HL-60 (cell line): ENCODE results near the gene CSRP3.
"Not testable (repeated sequence)": the region's sequence is repeated elsewhere in the genome, so short reads cannot be mapped to it uniquely, and the experiment has no call there.

ENCODE experiments used
- DNase-seq, 2 experiments: peaks; one replicate each; pipeline ENCODE4 v3.0.0-alpha.2; 2010 to 2020; ENCODE audit warnings: low read depth in 1 of 2, low spot score in 1 of 2
- H3K27ac ChIP-seq: fragments of 250-450 bp; sonication (Bioruptor Pico); replicated peaks from 2 replicates; pipeline ENCODE4 v1.5.1; 2020; ENCODE audit warnings: mild to moderate bottlenecking, moderate library complexity
- H3K27me3 ChIP-seq: fragments of 250-450 bp; sonication (Bioruptor Pico); 2 replicates; pipeline ENCODE4 v1.5.1; 2021; ENCODE audit warnings: mild to moderate bottlenecking, moderate library complexity; ENCODE audit not compliant: insufficient read depth, poor library complexity, severe bottlenecking
- H3K4me3 ChIP-seq: replicated peaks from 2 replicates; pipeline ENCODE4 v1.5.1; 2011; ENCODE audit warnings: mild to moderate bottlenecking, control low read depth, low read length; ENCODE audit not compliant: insufficient read depth
- CTCF ChIP-seq: IDR thresholded peaks from one replicate; pipeline ENCODE4 v1.5.1; 2011; ENCODE audit warnings: low read length, control low read depth, inconsistent platforms; ENCODE audit not compliant: insufficient read depth
- GABPA ChIP-seq: IDR thresholded peaks from 2 replicates; pipeline ENCODE4 v1.6.1; 2012; ENCODE audit warnings: low read depth
- POLR2AphosphoS5 ChIP-seq: IDR thresholded peaks from 2 replicates; pipeline ENCODE4 v1.6.1; 2012; ENCODE audit warnings: low read depth
- REST ChIP-seq: IDR thresholded peaks from 2 replicates; pipeline ENCODE4 v1.6.1; 2012; ENCODE audit warnings: low read depth; ENCODE audit not compliant: insufficient replicate concordance
- SPI1 ChIP-seq: IDR thresholded peaks from 2 replicates; pipeline ENCODE4 v1.6.1; 2012; ENCODE audit warnings: low read depth, mild to moderate bottlenecking, borderline replicate concordance

The CSRP3 gene

GRCh38 chr11:19145319-19145718 lies 56.5 kb downstream of the CSRP3 start:
- TF ChIP-seq REST (no peak), CTCF (no peak), GABPA (no peak), SPI1 (no peak), POLR2AphosphoS5 (no peak)
- no peaks in the 10 kb centered on the region for H3K27me3 ChIP-seq
- H3K27ac ChIP-seq: no peak overlapping the region
- DNase-seq: no peak
- H3K4me3 ChIP-seq: no peak overlapping the region

GRCh38 chr11:19136884-19137283 lies 64.9 kb downstream of the CSRP3 start:
- not testable (repeated sequence) for H3K4me3 ChIP-seq, H3K27ac ChIP-seq, H3K27me3 ChIP-seq, DNase-seq

- DNase-seq: no peak
- no peak overlapping the region for H3K4me3 ChIP-seq
- H3K27ac ChIP-seq: no peak overlapping the region
- no peak for TF ChIP-seq GABPA
- TF ChIP-seq CTCF: no peak
- TF ChIP-seq SPI1: no peak
- no peak for TF ChIP-seq POLR2AphosphoS5
- no peak for TF ChIP-seq REST
- H3K27me3 ChIP-seq: no peaks in the 10 kb centered on the region
Measured at GRCh38 chr11:19134004-19134403, 67.8 kb downstream of the CSRP3 start.
